Adrenal gland (tissue), 5 donors: ENCODE data around the gene VDAC1.

Source experiments
- CTCF ChIP-seq, 6 experiments: fragments of 450-650 bp in 4 of 6; fragments of 200-600 bp in 2 of 6; sonication (generic) in 1 of 6; IDR thresholded peaks; 1 replicate in 5 of 6; 2 replicates in 1 of 6; pipeline versions ENCODE4 v1.5.1 to v1.8.0; 2016 to 2021; ENCODE audit warnings: antibody characterized with exemption in 6 of 6, mild to moderate bottlenecking in 2 of 6, moderate library complexity in 1 of 6
- POLR2A ChIP-seq, 2 donors: fragments of 450-650 bp; IDR thresholded peaks; one replicate each; pipeline ENCODE4 v1.6.1; 2017; ENCODE audit warnings: antibody characterized with exemption in 2 of 2, mild to moderate bottlenecking in 2 of 2, moderate library complexity in 1 of 2
- donor health status: DM: no; HTN: no; CAD: no.

DNA sequence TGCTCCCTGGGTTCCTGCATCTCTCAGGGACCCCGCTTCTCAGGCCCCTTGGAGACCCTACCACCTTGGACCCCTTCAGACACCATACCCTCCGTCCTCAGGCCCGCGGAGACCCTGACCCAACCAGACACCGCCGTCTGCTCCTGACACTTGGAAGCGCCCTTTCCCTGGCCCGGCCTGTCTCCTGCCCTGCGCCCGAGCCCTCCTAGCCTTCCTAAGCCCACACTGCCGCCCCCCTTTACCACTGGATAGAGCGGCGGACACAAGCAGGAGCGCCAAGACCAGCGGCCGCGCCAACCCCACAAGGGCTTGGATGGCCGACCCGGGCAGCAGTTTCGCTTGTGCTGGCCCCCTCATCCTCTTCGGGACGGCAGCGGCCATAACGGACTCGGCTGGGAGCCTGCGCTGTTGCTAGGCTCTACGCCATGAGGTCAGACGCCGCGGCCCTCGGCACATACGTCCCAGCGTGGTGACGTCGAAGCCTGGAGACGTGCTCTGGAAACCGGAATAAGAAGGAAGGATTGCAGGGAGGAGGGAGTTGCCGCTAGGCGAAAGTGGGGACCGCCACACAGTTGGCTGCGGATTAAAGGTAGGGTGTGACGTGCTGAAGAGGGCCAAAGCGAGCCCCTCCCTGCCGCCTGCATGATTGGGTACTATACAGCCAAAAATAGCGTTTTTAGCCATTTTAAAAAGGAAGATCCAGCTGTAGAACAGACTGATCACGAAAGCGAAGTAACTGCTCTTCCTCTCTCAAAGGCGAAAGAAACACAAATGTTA, 36.4 kb downstream of the VDAC1 start, which contains the start of gene C5orf15:
- TF ChIP-seq CTCF (IDR thresholded peaks at IDR 0.05) (peak in 3 of 6 experiments; percentile 31 to 51 (median 45)), POLR2A (IDR thresholded peaks at IDR 0.05) (peak; percentile 73 to 91)
